Measurements from ENCODE around the gene METTL16. TPM values are rescaled to one million over a fixed set of nuclear protein-coding genes. Genes with fewer than 3 reads are reported as not detected.
"Not testable (repeated sequence)": the region's sequence is repeated elsewhere in the genome, so short reads cannot be mapped to it uniquely, and the experiment has no call there.

The METTL16 gene
- total RNA-seq, 2 experiments from 2014 or later, result 27.8 to 29.9 TPM

GRCh38 chr17:2531243-2531954 is 19.7 kb upstream of the METTL16 start:
- CTCF ChIA-PET, result interaction anchor here (0.8 to 1.2 kb wide), 2 partner anchors 15 to 21 kb away, joined by 3 read pairs; no protein-coding TSS in a partner anchor

GRCh38 chr17:2521775-2522410 is 10.2 kb upstream of the METTL16 start:
- CTCF ChIA-PET, result interaction anchor here (0.5 to 0.7 kb wide), 2 partner anchors 7 to 141 kb away, joined by 3 read pairs; no protein-coding TSS in a partner anchor
- POLR2A ChIA-PET; DNase-seq; H3K36me3 Mint-ChIP-seq (ENCODE audit: low read depth); H3K9me3 Mint-ChIP-seq; H3K4me3 Mint-ChIP-seq; H3K27me3 Mint-ChIP-seq; H3K4me1 Mint-ChIP-seq; H3K27ac Mint-ChIP-seq: not testable (repeated sequence)

More at GRCh38 chr17:2531243-2531954, 19.7 kb upstream of the METTL16 start:
- peak; percentile 11 for DNase-seq
- H3K9me3 Mint-ChIP-seq; POLR2A ChIA-PET; H3K4me3 Mint-ChIP-seq; H3K4me1 Mint-ChIP-seq; H3K36me3 Mint-ChIP-seq (ENCODE audit: low read depth); H3K27me3 Mint-ChIP-seq; H3K27ac Mint-ChIP-seq: not testable (repeated sequence)

- no peaks in the 10 kb centered on the region for H3K36me3 Mint-ChIP-seq (ENCODE audit: low read depth)
- no peaks in the 10 kb centered on the region for H3K9me3 Mint-ChIP-seq
- no peaks in the 10 kb centered on the region for H3K27me3 Mint-ChIP-seq
- H3K27ac Mint-ChIP-seq, result no peak overlapping the region
- H3K4me3 Mint-ChIP-seq, result no peak overlapping the region
- H3K4me1 Mint-ChIP-seq, result no peaks in the 10 kb centered on the region
- no peak for DNase-seq
- CTCF ChIA-PET, result interaction anchor here (0.7 kb wide), 1 partner anchor 142 kb away, joined by 3 read pairs; no protein-coding TSS in a partner anchor
- POLR2A ChIA-PET, result no interaction called here
Measured at GRCh38 chr17:2521257-2521656, 9.6 kb upstream of the METTL16 start.

DNA sequence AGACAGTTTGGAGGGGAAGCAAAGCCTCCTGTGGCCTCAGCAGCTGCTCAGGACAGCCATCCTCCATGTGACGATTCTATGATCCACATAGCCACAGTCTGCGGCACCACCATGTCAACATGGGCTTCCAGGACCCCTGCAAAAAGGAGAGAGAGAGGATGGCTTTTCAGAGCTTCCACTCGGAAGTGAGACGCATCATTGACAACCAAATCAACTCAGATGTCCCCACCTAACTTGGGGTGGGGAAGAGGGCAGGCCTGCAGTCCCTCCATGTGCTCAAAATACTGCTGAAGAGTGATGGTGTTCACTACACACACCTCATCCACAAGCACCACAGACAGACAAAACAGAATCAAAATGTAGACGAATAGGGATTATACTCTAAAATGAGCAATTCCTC is 5.9 kb upstream of the METTL16 start:
- DNase-seq, result no peak
- Mint-ChIP-seq H3K27me3 (no peaks in the 10 kb centered on the region), H3K27ac (no peak overlapping the region), H3K4me3 (no peak overlapping the region), H3K4me1 (peaks cover 6% of the 10 kb centered on the region), H3K36me3 (ENCODE audit: low read depth) (no peaks in the 10 kb centered on the region), H3K9me3 (no peaks in the 10 kb centered on the region)
- ChIA-PET POLR2A (no interaction called here), CTCF (interaction anchor here (0.6 to 0.7 kb wide), 2 partner anchors 92 to 217 kb away, joined by 3 to 6 read pairs; no protein-coding TSS in a partner anchor)

- peaks cover 7% of the 10 kb centered on the region for H3K36me3 Mint-ChIP-seq (ENCODE audit: low read depth)
- no peak for DNase-seq
- peaks cover 17% of the 10 kb centered on the region for H3K4me1 Mint-ChIP-seq
- ChIA-PET CTCF (interaction anchor here (0.6 to 1.2 kb wide), 4 partner anchors 21 to 129 kb away, joined by 3 read pairs; no protein-coding TSS in a partner anchor), POLR2A (no interaction called here)
- H3K27ac Mint-ChIP-seq, result no peak overlapping the region
- H3K4me3 Mint-ChIP-seq, result no peak overlapping the region
- H3K9me3 Mint-ChIP-seq, result no peaks in the 10 kb centered on the region
- no peaks in the 10 kb centered on the region for H3K27me3 Mint-ChIP-seq
Measured at GRCh38 chr17:2511138-2511461, 588 bp downstream of the METTL16 start.

- ChIA-PET POLR2A (interaction anchor here (0.6 kb wide), 1 partner anchor 82 kb away, joined by 3 read pairs; no protein-coding TSS in a partner anchor), CTCF (interaction anchor here (0.6 to 1.2 kb wide), 3 partner anchors 21 to 128 kb away, joined by 3 read pairs; no protein-coding TSS in a partner anchor)
- Mint-ChIP-seq H3K4me1 (peaks cover 18% of the 10 kb centered on the region), H3K27me3 (no peaks in the 10 kb centered on the region), H3K9me3 (no peaks in the 10 kb centered on the region), H3K36me3 (ENCODE audit: low read depth) (peaks cover 12% of the 10 kb centered on the region), H3K27ac (no peak overlapping the region), H3K4me3 (no peak overlapping the region)
- DNase-seq, result no peak
Measured at GRCh38 chr17:2510559-2510958, 1.1 kb downstream of the METTL16 start.

- Mint-ChIP-seq H3K9me3 (no peaks in the 10 kb centered on the region), H3K27me3 (no peaks in the 10 kb centered on the region), H3K4me1 (peaks cover 19% of the 10 kb centered on the region), H3K36me3 (ENCODE audit: low read depth) (peaks cover 16% of the 10 kb centered on the region), H3K4me3 (no peak overlapping the region), H3K27ac (no peak overlapping the region)
- POLR2A ChIA-PET, result no interaction called here
- CTCF ChIA-PET, result no interaction called here
- no peak for DNase-seq
Measured at GRCh38 chr17:2508035-2508434, 3.7 kb downstream of the METTL16 start.

DNA sequence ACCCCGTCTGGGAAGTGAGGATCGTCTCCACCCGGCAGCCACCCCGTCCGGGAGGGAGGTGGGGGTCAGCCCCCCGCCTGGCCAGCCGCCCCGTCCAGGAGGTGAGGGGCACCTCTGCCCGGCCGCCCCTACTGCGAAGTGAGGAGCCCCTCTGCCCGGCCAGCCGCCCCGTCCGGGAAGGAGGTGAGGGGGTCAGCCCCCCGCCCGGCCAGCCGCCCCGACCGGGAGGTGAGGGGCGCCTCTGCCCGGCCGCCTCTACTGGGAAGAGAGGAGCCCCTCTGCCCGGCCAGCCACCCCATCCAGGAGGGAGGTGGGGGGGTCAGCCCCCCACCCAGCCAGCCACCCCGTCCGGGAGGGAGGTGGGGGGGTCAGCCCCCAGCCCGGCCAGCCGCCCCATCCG is 4.7 kb downstream of the METTL16 start:
- DNase-seq, H3K27ac Mint-ChIP-seq, CTCF ChIA-PET, POLR2A ChIA-PET, H3K27me3 Mint-ChIP-seq, H3K9me3 Mint-ChIP-seq, H3K4me3 Mint-ChIP-seq: not testable (repeated sequence)
- Mint-ChIP-seq H3K4me1 (peaks cover 16% of the 10 kb centered on the region), H3K36me3 (ENCODE audit: low read depth) (peaks cover 22% of the 10 kb centered on the region)

- Mint-ChIP-seq H3K4me3 (no peak overlapping the region), H3K4me1 (peaks cover 12% of the 10 kb centered on the region), H3K27me3 (no peaks in the 10 kb centered on the region), H3K36me3 (ENCODE audit: low read depth) (peaks cover 29% of the 10 kb centered on the region), H3K27ac (no peak overlapping the region), H3K9me3 (no peaks in the 10 kb centered on the region)
- ChIA-PET CTCF (interaction anchor here (0.6 kb wide), 1 partner anchor 52 kb away, joined by 3 read pairs; no protein-coding TSS in a partner anchor), POLR2A (no interaction called here)
- no peak for DNase-seq
Measured at GRCh38 chr17:2503627-2504026, 8.1 kb downstream of the METTL16 start.

DNA sequence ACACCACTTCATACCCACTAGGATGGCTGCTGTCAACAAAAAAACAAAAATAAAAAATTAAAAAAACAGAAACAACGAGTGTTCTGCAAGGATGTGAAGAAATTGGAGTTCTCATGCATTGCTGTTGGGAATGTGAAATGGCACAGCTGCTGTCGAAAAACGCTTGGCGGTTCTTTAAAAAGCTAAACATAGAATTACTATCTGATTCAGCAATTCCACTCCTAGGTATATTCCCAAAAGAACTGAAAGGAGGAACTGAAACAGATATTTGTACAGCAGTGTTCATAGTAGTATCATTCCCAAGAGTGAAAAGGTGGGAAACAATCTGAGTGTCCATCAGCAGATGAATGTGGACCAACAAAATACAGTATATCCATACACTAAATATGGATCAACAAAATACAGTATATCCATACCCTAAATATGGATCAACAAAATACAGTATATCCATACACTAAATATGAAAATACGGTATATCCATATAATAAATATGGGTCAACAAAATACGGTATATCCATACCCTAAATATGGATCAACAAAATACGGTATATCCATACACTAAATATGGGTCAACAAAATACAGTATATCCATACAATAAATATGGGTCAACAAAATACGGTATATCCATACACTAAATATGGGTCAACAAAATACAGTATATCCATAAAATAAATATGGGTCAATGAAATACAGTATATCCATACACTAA is 8.7 kb downstream of the METTL16 start:
- ChIA-PET CTCF (no interaction called here), POLR2A (no interaction called here)
- H3K36me3 Mint-ChIP-seq (ENCODE audit: low read depth), result peaks cover 23% of the 10 kb centered on the region
- no peak overlapping the region for H3K27ac Mint-ChIP-seq
- DNase-seq, result no peak
- peaks cover 6% of the 10 kb centered on the region for H3K4me1 Mint-ChIP-seq
- H3K9me3 Mint-ChIP-seq, result no peaks in the 10 kb centered on the region
- no peak overlapping the region for H3K4me3 Mint-ChIP-seq
- H3K27me3 Mint-ChIP-seq, result no peaks in the 10 kb centered on the region

- Mint-ChIP-seq H3K9me3 (no peaks in the 10 kb centered on the region), H3K36me3 (ENCODE audit: low read depth) (peaks cover 16% of the 10 kb centered on the region), H3K4me3 (no peak overlapping the region), H3K4me1 (peaks cover 4% of the 10 kb centered on the region), H3K27me3 (no peaks in the 10 kb centered on the region), H3K27ac (no peak overlapping the region)
- CTCF ChIA-PET, result interaction anchor here (0.6 to 0.7 kb wide), 2 partner anchors 7 to 99 kb away, joined by 3 read pairs; no protein-coding TSS in a partner anchor
- POLR2A ChIA-PET, result no interaction called here
- no peak for DNase-seq
Measured at GRCh38 chr17:2500446-2500845, 11.2 kb downstream of the METTL16 start.

DNA sequence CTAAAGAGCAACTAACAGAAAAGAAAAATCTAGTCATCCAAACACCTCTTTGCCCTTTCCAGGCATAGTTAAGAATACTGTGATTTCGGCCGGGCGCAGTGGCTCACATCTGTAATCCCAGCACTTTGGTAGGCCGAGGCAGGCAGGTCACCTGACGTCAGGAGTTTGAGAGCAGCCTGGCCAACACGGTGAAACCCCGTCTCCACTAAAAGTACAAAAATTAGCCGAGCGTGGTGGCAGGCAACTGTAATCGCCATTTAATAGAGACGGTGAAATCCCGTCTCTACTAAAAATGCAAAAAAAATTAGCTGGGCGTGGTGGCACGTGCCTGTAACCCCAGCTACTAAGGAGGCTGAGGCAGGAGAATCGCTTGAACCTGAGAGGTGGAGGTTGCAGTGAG is 22.4 kb downstream of the METTL16 start:
- POLR2A ChIA-PET; H3K4me3 Mint-ChIP-seq; H3K9me3 Mint-ChIP-seq; DNase-seq; H3K27me3 Mint-ChIP-seq; H3K36me3 Mint-ChIP-seq (ENCODE audit: low read depth); CTCF ChIA-PET; H3K27ac Mint-ChIP-seq: not testable (repeated sequence)
- peaks cover 17% of the 10 kb centered on the region for H3K4me1 Mint-ChIP-seq

GRCh38 chr17:2487306-2487705 is 24.4 kb downstream of the METTL16 start:
- no peak for DNase-seq
- H3K27ac Mint-ChIP-seq, result no peak overlapping the region
- CTCF ChIA-PET, result interaction anchor here (0.6 to 1.6 kb wide), 3 partner anchors 9 to 182 kb away, joined by 3 to 6 read pairs (median 5); no protein-coding TSS in a partner anchor
- POLR2A ChIA-PET, result no interaction called here
- peaks cover 28% of the 10 kb centered on the region for H3K4me1 Mint-ChIP-seq
- no peaks in the 10 kb centered on the region for H3K9me3 Mint-ChIP-seq
- H3K36me3 Mint-ChIP-seq (ENCODE audit: low read depth), result peaks cover 2% of the 10 kb centered on the region
- no peak overlapping the region for H3K4me3 Mint-ChIP-seq
- no peaks in the 10 kb centered on the region for H3K27me3 Mint-ChIP-seq
